GM21825 (cell line): ENCODE results near the gene IPO13.
A peak's percentile ranks its signal among the peaks of the same experiment; 100 is the strongest.

ENCODE experiments used
- ATAC-seq: cut with Tn5 transposase; IDR thresholded peaks from one replicate; pipeline ENCODE4 v1.9.1; 2021; ENCODE audit warnings: mild to moderate bottlenecking, moderate library complexity; ENCODE audit not compliant: unreplicated experiment

IPO13 gene

GRCh38 chr1:43984855-43985254 is 38.1 kb downstream of the IPO13 start:
- ATAC-seq = no peak

- ATAC-seq = no peak
These were observed 39.3 kb downstream of the IPO13 start for GRCh38 chr1:43985984-43986595.

GRCh38 chr1:43986712-43987111 is 40.0 kb downstream of the IPO13 start:
- ATAC-seq = no peak

GRCh38 chr1:43987159-43987902 is 40.6 kb downstream of the IPO13 start:
- no peak for ATAC-seq

GRCh38 chr1:43990271-43991199 is 43.8 kb downstream of the IPO13 start:
- no peak for ATAC-seq

GRCh38 chr1:43991200-43991475 is 44.4 kb downstream of the IPO13 start:
- no peak for ATAC-seq

- ATAC-seq = peak; percentile 66
These were observed 44.9 kb downstream of the IPO13 start, which contains the start of gene CCDC24 for GRCh38 chr1:43991476-43992231. TSS of gene CCDC24 (plus strand) at chr1:43991599. CDS start at chr1:43991879, 280 bp downstream.

- ATAC-seq = no peak
These were observed 45.7 kb downstream of the IPO13 start for GRCh38 chr1:43992232-43992995.

GRCh38 chr1:43993206-43993914 is 46.6 kb downstream of the IPO13 start:
- ATAC-seq = no peak

GRCh38 chr1:43994071-43994470 is 47.3 kb downstream of the IPO13 start:
- no peak for ATAC-seq

GRCh38 chr1:43994794-43995790 is 48.3 kb downstream of the IPO13 start:
- no peak for ATAC-seq

- no peak for ATAC-seq
These were observed 49.4 kb downstream of the IPO13 start for GRCh38 chr1:43995984-43996732.

GRCh38 chr1:43996733-43997115 is 50.0 kb downstream of the IPO13 start:
- no peak for ATAC-seq

GRCh38 chr1:43997295-43997999 is 50.7 kb downstream of the IPO13 start:
- no peak for ATAC-seq

- no peak for ATAC-seq
These were observed 51.2 kb downstream of the IPO13 start for GRCh38 chr1:43998000-43998378.

- ATAC-seq = no peak
These were observed 52.7 kb downstream of the IPO13 start for GRCh38 chr1:43999455-43999854.

- no peak for ATAC-seq
These were observed 53.4 kb downstream of the IPO13 start for GRCh38 chr1:44000122-44000665.
